HepG2 (cell line): ENCODE results near the gene ZG16B. TPM values are rescaled to one million over a fixed set of nuclear protein-coding genes. Genes with fewer than 3 reads are reported as not detected.

Source experiments
- ATAC-seq: fragments of 200-7000 bp; cut with Tn5 transposase; 3 replicates; pipeline ENCODE4 v1.9.1; 2020; ENCODE audit warnings: mild to moderate bottlenecking, moderate library complexity
- BruUV-seq: library from RNA; stranded (reverse); fragments of 400-500 nt; replicated peaks from 2 replicates; lab custom pipeline; 2021; lab: Mats Ljungman, UMichigan
- CTCF ChIA-PET: fragments of 300-600 bp; formaldehyde crosslinking; extraction: SDS; loops from one replicate; lab custom pipeline; 2021; ENCODE audit warnings: low total read pairs, inconsistent platforms, low intra/inter-chr PET ratio; lab: Yijun Ruan, JAX
- POLR2A ChIA-PET: fragments of 350-600 bp; sonication (Branson Sonifier 250); formaldehyde crosslinking; loops from one replicate; lab custom pipeline; 2020; ENCODE audit warnings: antibody characterized with exemption, inconsistent platforms; lab: Yijun Ruan, JAX
- DNase-seq: peaks from one replicate; pipeline ENCODE4 v3.0.0-alpha.2; 2015; ENCODE audit warnings: low spot score
- FAIRE-seq: peaks from 3 replicates; lab custom pipeline; 2011; peaks lifted over from hg19 to GRCh38; lab: Jason Lieb, UNC
- H2AFZ ChIP-seq: one replicate; pipeline ENCODE4 v1.6.1; 2011; ENCODE audit warnings: low read length, inconsistent platforms
- H3K27ac ChIP-seq: fragments of 300-600 bp; 3 replicates; pipeline ENCODE4 v1.8.0; 2011; ENCODE audit warnings: mixed run types, mild to moderate bottlenecking, mixed read lengths, low read length, inconsistent platforms; ENCODE audit not compliant: insufficient read depth; ENCODE audit errors: extremely low read length
- H3K27me3 ChIP-seq, 2 experiments: fragments of 200-600 bp in 1 of 2; 2 replicates in 1 of 2; 3 replicates in 1 of 2; pipeline versions ENCODE4 v1.6.0 to v1.8.0; 2011; ENCODE audit warnings: low read length in 2 of 2, mild to moderate bottlenecking in 2 of 2, moderate library complexity in 2 of 2, inconsistent platforms in 1 of 2; ENCODE audit not compliant: insufficient read depth in 2 of 2, control insufficient read depth in 1 of 2
- H3K36me3 ChIP-seq, 2 experiments: fragments of 200-600 bp in 1 of 2; replicated peaks in 1 of 2; 2 replicates in 1 of 2; 3 replicates in 1 of 2; pipeline versions ENCODE4 v1.5.1 to v1.8.0; 2011; ENCODE audit warnings: low read length in 2 of 2, inconsistent platforms in 1 of 2; ENCODE audit not compliant: insufficient read depth in 2 of 2, control insufficient read depth in 1 of 2
- H3K4me1 ChIP-seq: 2 replicates; pipeline ENCODE4 v1.5.1; 2012; ENCODE audit warnings: low read length, inconsistent platforms; ENCODE audit not compliant: insufficient read depth
- H3K4me2 ChIP-seq: 2 replicates; pipeline ENCODE4 v1.6.0; 2011; ENCODE audit warnings: low read depth, low read length, inconsistent platforms
- H3K4me3 ChIP-seq, 3 experiments: fragments of 200-600 bp in 1 of 3; sonication (generic), shearing (Covaris generic) in 1 of 3; replicated peaks in 1 of 3; 2 replicates each; pipeline ENCODE4 v1.5.1; 2011 to 2016; ENCODE audit warnings: low read length in 3 of 3, inconsistent platforms in 2 of 3, low read depth in 2 of 3, mild to moderate bottlenecking in 2 of 3, control low read depth in 1 of 3, mixed read lengths in 1 of 3; ENCODE audit not compliant: insufficient read depth in 1 of 3
- H3K79me2 ChIP-seq: one replicate; pipeline ENCODE4 v1.6.1; 2011; ENCODE audit warnings: low read length, inconsistent platforms; ENCODE audit not compliant: insufficient read depth
- H3K9ac ChIP-seq: 2 replicates; pipeline ENCODE4 v1.6.0; 2011; ENCODE audit warnings: mild to moderate bottlenecking, low read depth, low read length, inconsistent platforms; ENCODE audit not compliant: insufficient read depth
- H3K9me3 ChIP-seq: 2 replicates; pipeline ENCODE4 v1.5.1; 2012; ENCODE audit warnings: mild to moderate bottlenecking, low read length
- H4K20me1 ChIP-seq: 2 replicates; pipeline ENCODE4 v1.6.0; 2011; ENCODE audit warnings: inconsistent platforms, mild to moderate bottlenecking, low read length, moderate library complexity; ENCODE audit not compliant: insufficient read depth
- CSRNP1 ChIP-seq: sonication (generic); formaldehyde crosslinking; IDR thresholded peaks from 2 replicates; pipeline ENCODE4 v1.8.1; 2023; ENCODE audit warnings: mild to moderate bottlenecking, missing genetic modification reagents
- FOXA1 ChIP-seq, 2 experiments: fragments of 450-650 bp in 1 of 2; sonication (generic) in 1 of 2; formaldehyde crosslinking in 1 of 2; IDR thresholded peaks; 2 replicates each; pipeline versions ENCODE4 v1.4.0 to v1.6.1; 2016 to 2020; ENCODE audit warnings: missing genetic modification reagents in 1 of 2
- PAWR ChIP-seq: sonication (generic); formaldehyde crosslinking; IDR thresholded peaks from 2 replicates; pipeline ENCODE4 v1.4.0; 2020; ENCODE audit warnings: missing genetic modification reagents, mild to moderate bottlenecking, borderline replicate concordance
- RAD21 ChIP-seq: fragments of 450-650 bp; formaldehyde crosslinking; IDR thresholded peaks from 2 replicates; pipeline ENCODE4 v1.5.0; 2020; ENCODE audit warnings: mild to moderate bottlenecking
- REXO4 ChIP-seq: sonication (generic); formaldehyde crosslinking; IDR thresholded peaks from 2 replicates; pipeline ENCODE4 v1.8.0; 2022; ENCODE audit warnings: missing genetic modification reagents, mild to moderate bottlenecking, borderline replicate concordance
- RFXANK ChIP-seq: IDR thresholded peaks from 2 replicates; pipeline ENCODE4 v1.6.1; 2016
- TIGD3 ChIP-seq: sonication (generic); formaldehyde crosslinking; IDR thresholded peaks from 2 replicates; pipeline ENCODE4 v1.5.1; 2020; ENCODE audit warnings: mild to moderate bottlenecking, missing genetic modification reagents, borderline replicate concordance
- ZBTB40 ChIP-seq, 2 experiments: fragments of 450-650 bp in 1 of 2; sonication (generic) in 1 of 2; formaldehyde crosslinking in 1 of 2; IDR thresholded peaks; 2 replicates each; pipeline versions ENCODE4 v1.6.1 to v1.8.0; 2016 to 2022; ENCODE audit warnings: antibody characterized with exemption in 1 of 2, mild to moderate bottlenecking in 1 of 2, missing genetic modification reagents in 1 of 2
- ZFP91 ChIP-seq: sonication (generic); formaldehyde crosslinking; IDR thresholded peaks from 2 replicates; pipeline ENCODE4 v1.9.0; 2022; ENCODE audit warnings: missing genetic modification reagents, mild to moderate bottlenecking, borderline replicate concordance
- ZNF354B ChIP-seq: sonication (generic); formaldehyde crosslinking; IDR thresholded peaks from 2 replicates; pipeline ENCODE4 v1.8.0; 2022; ENCODE audit warnings: mild to moderate bottlenecking, missing genetic modification reagents
- ZNF792 ChIP-seq: IDR thresholded peaks from 2 replicates; pipeline ENCODE4 v1.6.1; 2016
- WGBS: methylation state at CpG from one replicate; pipeline ENCODE4 v1.1.6; 2017; ENCODE audit warnings: low lambda C conversion rate; 5-methylcytosine and 5-hydroxymethylcytosine counted together
- in situ Hi-C: cut with HindIII; loops from 2 replicates; pipeline ENCODE4 v1.10.0; 2017; ENCODE audit warnings: low pct_unique_long_range_greater_than_20kb; ENCODE audit not compliant: extremely low pct_ligation_motif_present
- intact Hi-C: fragments of 100-400 bp; cut with micrococcal nuclease; formaldehyde crosslinking; loops from one replicate; pipeline ENCODE4 v1.10.0; 2022; ENCODE audit not compliant: unreplicated experiment
- polyA plus RNA-seq, 8 experiments: library from polyadenylated mRNA; depleted of rRNA in 3 of 8; stranded (reverse) in 7 of 8; unstranded in 1 of 8; fragments of >200 nt; fragmentation: Illumina TruSeq in 4 of 8; extraction: Trizol in 4 of 8; gene quantifications; 2 replicates each; pipeline versions ENCODE4 v1.2.1 to v1.2.3, GENCODE V29; 2011 to 2016; ENCODE audit warnings: low read depth in 4 of 8, missing spikeins in 1 of 8, mixed read lengths in 1 of 8; ENCODE audit not compliant: insufficient read depth in 1 of 8
- total RNA-seq, 5 experiments: library from RNA; depleted of rRNA; stranded (reverse); fragments of >200 nt; fragmentation: Illumina TruSeq; extraction: Trizol; gene quantifications; 2 replicates each; pipeline ENCODE4 v1.2.3, GENCODE V29; 2016; ENCODE audit warnings: low read depth in 1 of 5

The ZG16B gene
- total and polyA plus RNA-seq, 2 of the 13 experiments (the other 11 are each of a cell fraction or from before 2014, with no cell fraction given), result 1.5 to 11.3 TPM

- intact Hi-C loops (no loop called here), in situ Hi-C loops (loop anchor here (5.0 kb wide), 1 partner anchor 41 kb away; the partner anchor contains the start of gene PRSS33)
- H3K36me3 ChIP-seq, result no peaks in the 10 kb centered on the region
- no peak overlapping the region for H2AFZ ChIP-seq
- no peak overlapping the region for H3K9ac ChIP-seq
- H4K20me1 ChIP-seq, result no peaks in the 10 kb centered on the region
- DNase-seq (no peak), ATAC-seq (no peak), FAIRE-seq (no peak)
- no peak overlapping the region for H3K27ac ChIP-seq
- POLR2A ChIA-PET, result interaction anchor here (1.2 kb wide), 1 partner anchor 77 kb away, joined by 3 read pairs; no protein-coding TSS in a partner anchor
- H3K4me3 ChIP-seq, result no peak overlapping the region
- no peak overlapping the region for H3K4me2 ChIP-seq
- no peaks in the 10 kb centered on the region for H3K9me3 ChIP-seq
- peaks cover 1 to 77% of the 10 kb centered on the region in 2 experiments for H3K27me3 ChIP-seq
- CTCF ChIA-PET, result no interaction called here
- 73% methylated on average over 8 of the region's 8 CpGs for WGBS
- no TSS peak for BruUV-seq
- H3K4me1 ChIP-seq, result peaks cover 41% of the 10 kb centered on the region
- no peaks in the 10 kb centered on the region for H3K79me2 ChIP-seq
- no peak for TF ChIP-seq ZNF354B
- no peak for TF ChIP-seq TIGD3 (CRISPR knock-in tag)
- no peak for TF ChIP-seq ZNF792 (CRISPR knock-in tag)
- no peak for TF ChIP-seq FOXA1 (IDR thresholded peaks at IDR 0.05)
- no peak for TF ChIP-seq FOXA1 (CRISPR knock-in tag; IDR thresholded peaks at IDR 0.05)
- TF ChIP-seq ZBTB40 (IDR thresholded peaks at IDR 0.05), result no peak
- no peak for TF ChIP-seq ZBTB40 (CRISPR knock-in tag; IDR thresholded peaks at IDR 0.05)
- no peak for TF ChIP-seq REXO4
- no peak for TF ChIP-seq CSRNP1 (CRISPR knock-in tag)
- TF ChIP-seq RFXANK (CRISPR knock-in tag), result no peak
- TF ChIP-seq RAD21 (CRISPR knock-in tag), result no peak
- TF ChIP-seq PAWR (CRISPR knock-in tag), result no peak
- no peak for TF ChIP-seq ZFP91 (CRISPR knock-in tag)
Observed at GRCh38 chr16:2828521-2828840, 1.6 kb upstream of the ZG16B start.
